GM18502 (cell line): ENCODE measurements around the gene NPTX1.

Source experiments
- ATAC-seq: cut with Tn5 transposase; IDR thresholded peaks from one replicate; pipeline ENCODE4 v1.9.1; 2021; ENCODE audit warnings: mild to moderate bottlenecking; ENCODE audit not compliant: unreplicated experiment, poor library complexity

The NPTX1 gene

DNA sequence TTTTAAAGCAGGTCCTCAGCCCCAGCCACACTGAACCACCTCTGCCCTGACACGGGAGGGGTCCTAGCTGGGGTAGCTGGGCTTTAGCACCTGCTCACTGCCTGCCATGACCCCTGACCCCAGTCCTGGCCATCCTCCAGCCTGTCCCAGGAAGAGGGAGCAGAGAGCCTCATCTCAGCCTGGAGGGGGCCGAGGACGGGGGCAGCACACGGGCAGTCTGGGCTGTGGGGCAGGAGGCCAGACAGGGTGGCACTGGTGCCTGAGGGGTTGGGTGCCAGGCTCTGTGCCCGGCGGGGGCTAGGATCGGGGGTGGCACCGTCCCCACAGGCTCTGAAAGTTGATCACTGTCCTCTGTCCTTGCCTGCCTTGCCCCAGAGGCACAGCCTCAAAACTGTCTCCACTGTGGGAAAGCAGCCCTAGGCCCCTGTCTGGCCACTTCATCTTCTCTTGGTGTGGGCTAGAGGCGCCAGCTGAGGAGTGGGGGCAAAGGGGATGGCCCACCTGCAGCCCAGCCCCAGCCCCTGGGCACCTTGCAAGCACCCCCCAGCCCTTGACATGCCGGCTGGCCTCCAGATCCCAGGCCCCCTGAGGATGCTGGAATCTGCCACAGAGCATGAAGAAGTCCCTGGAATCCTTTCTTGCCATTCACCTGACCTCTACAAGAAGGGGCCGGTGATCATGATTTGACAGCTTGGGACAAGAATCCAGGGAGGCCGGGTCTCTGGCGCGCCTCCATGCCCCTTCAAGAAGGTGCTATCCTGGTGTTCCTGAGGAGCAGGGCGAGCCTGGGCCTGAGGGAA, 45.8 kb downstream of the NPTX1 start:
- no peak for ATAC-seq

GRCh38 chr17:80429356-80430275, 46.8 kb downstream of the NPTX1 start:
- ATAC-seq = no peak

GRCh38 chr17:80428796-80429195, 47.6 kb downstream of the NPTX1 start:
- no peak for ATAC-seq

GRCh38 chr17:80428363-80428762, 48.0 kb downstream of the NPTX1 start:
- no peak for ATAC-seq

GRCh38 chr17:80427366-80428282, 48.8 kb downstream of the NPTX1 start:
- ATAC-seq = no peak

DNA sequence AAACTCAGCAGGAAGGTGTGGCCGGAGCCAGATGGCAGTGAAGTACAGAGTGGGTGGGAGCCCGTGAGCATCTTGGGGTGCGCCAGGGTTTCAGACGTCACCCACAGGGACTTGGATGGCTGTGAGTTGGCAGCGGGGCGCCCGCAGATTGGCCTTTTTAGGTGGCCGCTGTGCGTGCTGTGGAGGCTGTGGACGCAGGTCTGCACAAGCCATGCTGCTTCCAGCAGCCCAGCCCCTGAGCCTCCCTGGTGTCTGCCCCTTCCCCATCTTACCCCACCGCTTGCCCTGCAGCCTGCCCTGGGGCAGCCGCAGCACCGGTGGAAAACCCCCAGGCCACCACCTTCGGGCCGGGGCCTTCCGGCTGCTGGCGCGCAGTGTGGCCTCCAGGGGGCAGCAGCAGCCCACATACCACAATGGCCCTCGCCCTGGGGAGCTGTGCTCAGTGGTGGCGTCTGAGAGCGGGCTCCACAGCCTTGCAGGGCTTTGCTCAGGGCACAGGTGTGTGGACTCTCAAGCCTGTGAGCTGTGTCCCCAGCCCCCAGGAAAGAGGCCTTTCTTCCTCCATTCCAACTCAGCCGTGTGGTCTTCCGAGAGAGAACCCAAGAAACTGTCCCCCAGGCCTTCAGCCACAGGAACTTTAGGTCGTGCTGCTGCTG, 49.6 kb downstream of the NPTX1 start:
- no peak for ATAC-seq

DNA sequence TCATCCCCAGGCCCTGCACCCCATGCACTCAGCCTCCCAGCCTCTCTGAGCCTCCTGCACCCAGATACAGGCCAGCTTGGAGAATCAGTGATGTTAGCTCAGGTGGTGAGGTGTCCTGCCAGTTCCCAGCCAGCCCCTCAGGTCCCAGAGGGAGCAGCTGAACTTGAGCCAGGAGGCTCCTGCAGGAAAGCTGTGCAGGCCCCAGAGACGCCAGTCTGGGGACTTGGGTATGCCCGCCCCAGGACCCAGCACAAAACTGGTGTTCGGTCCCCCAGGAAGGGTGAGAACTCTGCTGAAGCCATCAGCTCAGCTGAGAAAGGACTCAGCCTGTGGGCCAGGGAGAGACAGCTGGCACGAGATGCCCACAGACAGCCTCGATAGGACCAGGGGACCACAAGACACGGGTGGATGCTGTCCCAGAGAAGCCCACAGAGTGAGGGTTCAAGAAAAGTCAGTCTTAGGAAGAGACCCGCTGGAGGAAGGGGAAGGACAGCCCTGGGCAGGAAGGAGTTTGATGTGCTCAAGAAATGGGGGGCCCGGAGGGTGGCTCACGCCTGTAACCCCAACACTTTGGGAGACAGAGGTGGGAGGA, 50.5 kb downstream of the NPTX1 start:
- no peak for ATAC-seq

DNA sequence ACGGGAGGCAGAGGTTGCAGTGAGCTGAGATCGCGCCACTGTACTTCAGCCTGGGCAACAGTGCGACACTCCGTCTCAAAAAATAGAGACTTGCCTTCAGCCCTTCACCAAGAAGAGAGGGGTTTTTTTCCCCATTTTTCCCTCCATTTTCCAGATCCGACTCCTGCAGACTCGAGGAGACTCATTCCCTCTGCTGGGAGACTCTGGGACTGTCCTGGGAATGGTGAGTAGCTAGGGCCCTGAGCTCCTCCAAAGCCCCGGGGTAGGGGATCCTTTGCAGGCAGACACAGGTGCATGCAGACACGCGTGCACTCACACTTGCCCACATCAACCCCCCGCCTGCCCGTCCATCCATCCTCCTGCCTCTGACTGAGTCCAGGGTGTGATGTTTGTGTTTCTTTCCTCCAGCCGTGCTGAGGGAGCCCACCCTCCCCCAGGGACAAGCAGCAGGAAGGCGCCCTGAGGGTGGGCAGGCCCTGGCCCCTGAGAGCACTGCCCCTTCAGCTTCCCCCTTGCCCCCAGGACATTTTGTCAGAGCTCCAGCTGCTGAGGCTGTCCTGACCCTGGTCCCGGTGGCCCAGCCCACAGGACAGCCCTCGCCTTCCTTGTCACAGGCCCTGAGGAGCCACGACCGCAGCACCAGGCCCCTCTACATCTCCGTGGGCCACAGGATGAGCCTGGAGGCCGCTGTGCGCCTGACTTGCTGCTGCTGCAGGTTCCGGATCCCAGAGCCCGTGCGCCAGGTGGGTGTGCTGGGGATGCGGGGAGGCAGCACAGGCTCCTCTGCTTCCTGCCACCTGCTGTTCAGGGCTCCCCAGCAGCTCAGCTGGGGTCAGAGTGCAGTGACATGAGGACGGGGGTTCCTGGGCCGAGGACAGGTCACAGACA, 51.3 kb downstream of the NPTX1 start:
- no peak for ATAC-seq

DNA sequence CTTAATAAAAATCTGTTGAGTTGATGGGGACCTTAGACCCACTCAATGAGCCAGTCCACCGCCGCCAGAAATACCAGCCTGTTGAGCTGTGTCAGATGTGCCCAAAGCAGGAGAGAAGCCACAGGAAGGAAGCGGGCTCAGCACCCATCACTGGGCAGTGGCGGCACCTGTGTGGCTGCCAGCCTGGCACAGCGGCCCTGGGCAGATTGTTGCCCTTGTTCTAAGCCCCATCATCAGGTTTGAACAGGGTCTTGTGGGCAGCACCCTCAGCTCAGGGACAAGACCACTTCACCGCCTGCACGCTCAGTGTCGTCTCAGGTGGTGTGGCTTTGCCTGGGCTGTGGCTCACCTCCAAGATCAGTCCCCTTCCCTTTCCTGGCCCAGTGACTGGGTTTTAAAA, 52.1 kb downstream of the NPTX1 start:
- ATAC-seq = no peak

GRCh38 chr17:80423536-80424225, 52.7 kb downstream of the NPTX1 start:
- ATAC-seq = no peak

GRCh38 chr17:80422981-80423380, 53.4 kb downstream of the NPTX1 start:
- ATAC-seq = no peak

- no peak for ATAC-seq
Observed at GRCh38 chr17:80422276-80422675, 54.1 kb downstream of the NPTX1 start.

- no peak for ATAC-seq
Observed at GRCh38 chr17:80421381-80422090, 54.9 kb downstream of the NPTX1 start.

DNA sequence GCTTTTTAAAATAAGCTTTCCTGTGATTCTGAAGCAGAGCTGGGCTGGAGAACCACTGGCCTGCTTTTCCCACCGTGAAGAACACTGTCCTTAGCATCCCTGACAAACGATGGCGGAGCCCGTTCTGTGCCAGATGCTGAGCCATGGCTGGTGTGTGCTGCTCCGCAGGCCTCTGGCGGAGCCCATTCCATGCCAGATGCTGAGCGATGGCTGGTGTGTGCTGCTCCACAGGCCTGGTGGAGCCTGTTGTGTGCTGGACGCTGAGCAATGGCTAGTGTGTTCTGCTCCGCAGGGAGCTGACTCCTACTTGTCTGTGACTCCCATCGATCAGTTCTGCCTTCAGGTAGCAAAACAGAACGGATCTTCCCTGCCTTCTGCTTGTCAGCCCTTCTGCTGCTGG, 57.2 kb downstream of the NPTX1 start:
- no peak for ATAC-seq

- ATAC-seq = no peak
Observed at GRCh38 chr17:80418589-80418988, 57.8 kb downstream of the NPTX1 start.
